ENCODE data around the gene EXOC4. TPM values are rescaled to one million over a fixed set of nuclear protein-coding genes. Genes with fewer than 3 reads are reported as not detected.

EXOC4 gene
- total RNA-seq, 1 donor from 2014 or later, result 67.7 TPM

DNA sequence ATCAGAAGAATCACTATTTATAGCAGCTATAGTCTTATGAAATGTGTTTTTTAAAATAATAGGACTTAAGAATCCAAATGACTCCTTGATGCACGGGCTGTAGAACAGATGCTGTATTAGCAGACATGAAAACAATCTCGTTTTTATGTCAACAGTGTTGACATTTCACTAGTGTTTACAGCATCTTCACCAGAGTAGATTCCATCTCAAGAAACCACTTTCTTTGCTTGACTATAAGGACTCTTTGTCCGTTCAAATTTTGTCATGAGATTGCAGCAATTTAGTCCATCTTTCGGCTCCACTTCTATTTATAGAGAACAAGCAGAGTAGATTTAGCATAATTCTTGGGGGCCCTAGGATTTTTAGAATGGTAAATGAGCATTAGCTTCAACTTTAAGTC lies 295.1 kb downstream of the EXOC4 start:
- H3K27ac Mint-ChIP-seq (ENCODE audit: unreplicated experiment), result no peak overlapping the region

DNA sequence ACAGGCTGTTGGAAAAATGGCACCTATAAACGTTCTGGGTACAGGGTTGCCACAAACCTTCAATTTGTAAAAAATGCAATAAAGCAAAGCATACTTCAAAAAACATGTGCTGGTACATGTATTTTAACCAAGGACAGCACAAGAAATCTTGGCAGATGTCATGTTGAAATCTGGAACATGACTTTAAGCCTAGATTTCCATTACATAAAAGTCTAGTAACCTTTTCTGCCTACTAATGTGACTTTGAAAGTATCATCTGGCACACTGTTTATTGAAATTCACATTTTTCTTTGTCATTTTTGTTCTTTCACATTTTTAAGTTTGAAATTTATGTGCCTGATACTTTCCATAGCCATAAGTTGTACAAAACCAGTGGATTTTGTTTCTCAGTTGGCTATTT lies 296.8 kb downstream of the EXOC4 start:
- H3K4me1 Mint-ChIP-seq (ENCODE audit: low read depth), result peaks cover 15% of the 10 kb centered on the region
- no peaks in the 10 kb centered on the region for H3K36me3 Mint-ChIP-seq (ENCODE audit: low read depth)
- no peaks in the 10 kb centered on the region for H3K27me3 Mint-ChIP-seq (ENCODE audit: low read depth)
- no peak for DNase-seq (ENCODE audit: low spot score)
- no peaks in the 10 kb centered on the region for H3K9me3 Mint-ChIP-seq (ENCODE audit: low read depth)
- no peak overlapping the region for H3K4me3 Mint-ChIP-seq (ENCODE audit: unreplicated experiment)
- TF ChIP-seq, protein P1, sequence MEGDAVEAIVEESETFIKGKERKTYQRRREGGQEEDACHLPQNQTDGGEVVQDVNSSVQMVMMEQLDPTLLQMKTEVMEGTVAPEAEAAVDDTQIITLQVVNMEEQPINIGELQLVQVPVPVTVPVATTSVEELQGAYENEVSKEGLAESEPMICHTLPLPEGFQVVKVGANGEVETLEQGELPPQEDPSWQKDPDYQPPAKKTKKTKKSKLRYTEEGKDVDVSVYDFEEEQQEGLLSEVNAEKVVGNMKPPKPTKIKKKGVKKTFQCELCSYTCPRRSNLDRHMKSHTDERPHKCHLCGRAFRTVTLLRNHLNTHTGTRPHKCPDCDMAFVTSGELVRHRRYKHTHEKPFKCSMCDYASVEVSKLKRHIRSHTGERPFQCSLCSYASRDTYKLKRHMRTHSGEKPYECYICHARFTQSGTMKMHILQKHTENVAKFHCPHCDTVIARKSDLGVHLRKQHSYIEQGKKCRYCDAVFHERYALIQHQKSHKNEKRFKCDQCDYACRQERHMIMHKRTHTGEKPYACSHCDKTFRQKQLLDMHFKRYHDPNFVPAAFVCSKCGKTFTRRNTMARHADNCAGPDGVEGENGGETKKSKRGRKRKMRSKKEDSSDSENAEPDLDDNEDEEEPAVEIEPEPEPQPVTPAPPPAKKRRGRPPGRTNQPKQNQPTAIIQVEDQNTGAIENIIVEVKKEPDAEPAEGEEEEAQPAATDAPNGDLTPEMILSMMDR (IDR thresholded peaks at IDR 0.05), result no peak
- H3K27ac Mint-ChIP-seq (ENCODE audit: unreplicated experiment), result no peak overlapping the region

More for the DNA sequence above, 295.1 kb downstream of the EXOC4 start:
- Mint-ChIP-seq H3K36me3 (ENCODE audit: low read depth) (no peaks in the 10 kb centered on the region), H3K4me1 (ENCODE audit: low read depth) (peaks cover 15% of the 10 kb centered on the region), H3K27me3 (ENCODE audit: low read depth) (no peaks in the 10 kb centered on the region), H3K4me3 (ENCODE audit: unreplicated experiment) (no peak overlapping the region), H3K9me3 (ENCODE audit: low read depth) (no peaks in the 10 kb centered on the region)
- TF ChIP-seq, protein P1 (IDR thresholded peaks at IDR 0.05), result no peak
- DNase-seq (ENCODE audit: low spot score), result no peak

DNA sequence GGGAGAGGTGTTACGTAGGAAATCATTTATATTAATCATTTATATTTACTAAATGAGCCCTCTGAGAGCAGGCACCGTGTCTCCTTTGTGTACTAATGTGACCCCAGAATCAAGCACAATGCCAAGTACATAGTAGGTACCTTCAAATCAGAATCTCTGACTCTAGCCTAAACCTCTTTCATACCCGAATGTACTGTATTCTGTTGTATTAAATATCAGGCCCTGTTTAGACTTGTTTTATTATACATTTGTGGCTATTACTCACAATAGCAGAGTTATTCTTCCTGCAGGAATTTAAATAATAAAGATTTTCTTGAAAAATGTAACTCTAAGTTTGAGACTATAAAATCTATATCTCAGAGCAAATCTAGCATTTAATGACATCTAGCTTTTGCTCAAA lies 297.3 kb downstream of the EXOC4 start:
- H3K4me1 Mint-ChIP-seq (ENCODE audit: low read depth), result peaks cover 13% of the 10 kb centered on the region
- H3K4me3 Mint-ChIP-seq (ENCODE audit: unreplicated experiment), result no peak overlapping the region

DNA sequence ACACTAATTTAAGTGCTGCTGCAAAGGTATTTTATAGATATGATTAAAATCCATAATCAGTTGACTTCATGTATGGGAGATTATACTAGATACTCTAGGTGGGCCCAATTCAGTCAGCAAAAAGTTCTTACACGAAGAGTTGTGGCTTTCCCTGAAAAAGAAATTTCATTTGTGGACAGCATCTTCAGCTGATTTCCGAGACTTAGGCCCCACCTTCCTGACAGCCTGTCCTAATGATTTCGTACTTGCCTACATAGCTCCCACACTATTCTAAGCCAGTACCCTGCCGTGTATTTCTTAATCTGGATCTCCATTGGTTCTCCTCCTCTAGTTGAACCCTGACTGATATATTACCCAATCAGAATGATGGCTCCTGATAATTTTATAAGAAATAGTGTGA lies 297.9 kb downstream of the EXOC4 start:
- TF ChIP-seq, protein P1 (IDR thresholded peaks at IDR 0.05), result no peak
- DNase-seq (ENCODE audit: low spot score), result no peak
- H3K9me3 Mint-ChIP-seq (ENCODE audit: low read depth), result no peaks in the 10 kb centered on the region
- no peak overlapping the region for H3K27ac Mint-ChIP-seq (ENCODE audit: unreplicated experiment)
- H3K27me3 Mint-ChIP-seq (ENCODE audit: low read depth), result no peaks in the 10 kb centered on the region
- H3K4me1 Mint-ChIP-seq (ENCODE audit: low read depth), result peaks cover 7% of the 10 kb centered on the region
- H3K36me3 Mint-ChIP-seq (ENCODE audit: low read depth), result no peaks in the 10 kb centered on the region
- no peak overlapping the region for H3K4me3 Mint-ChIP-seq (ENCODE audit: unreplicated experiment)

More for the DNA sequence above, 297.3 kb downstream of the EXOC4 start:
- TF ChIP-seq, protein P1 (IDR thresholded peaks at IDR 0.05), result no peak
- no peaks in the 10 kb centered on the region for H3K27me3 Mint-ChIP-seq (ENCODE audit: low read depth)
- no peak overlapping the region for H3K27ac Mint-ChIP-seq (ENCODE audit: unreplicated experiment)
- H3K36me3 Mint-ChIP-seq (ENCODE audit: low read depth), result no peaks in the 10 kb centered on the region
- no peaks in the 10 kb centered on the region for H3K9me3 Mint-ChIP-seq (ENCODE audit: low read depth)
- DNase-seq (ENCODE audit: low spot score), result no peak

DNA sequence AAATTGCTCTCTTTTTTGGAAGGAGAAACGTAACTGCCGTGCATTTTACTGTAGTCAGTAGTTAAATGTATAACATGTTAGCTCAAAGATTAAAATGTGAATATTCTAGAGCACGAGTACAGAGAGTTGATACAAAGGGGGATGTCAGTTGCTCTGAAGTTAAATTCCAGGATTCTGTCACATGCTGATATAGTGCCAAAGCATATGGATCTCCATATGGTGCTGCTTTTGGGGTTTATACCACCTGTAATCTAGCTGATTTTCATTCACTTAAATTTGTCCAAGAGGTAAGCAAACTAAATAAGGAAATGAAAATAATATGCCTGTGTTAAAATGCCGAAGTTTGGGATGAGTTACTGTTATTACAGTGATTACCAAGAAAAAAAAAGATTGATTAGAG lies 298.6 kb downstream of the EXOC4 start:
- Mint-ChIP-seq H3K36me3 (ENCODE audit: low read depth) (no peaks in the 10 kb centered on the region), H3K27ac (ENCODE audit: unreplicated experiment) (no peak overlapping the region), H3K4me3 (ENCODE audit: unreplicated experiment) (no peak overlapping the region), H3K4me1 (ENCODE audit: low read depth) (peaks cover 10% of the 10 kb centered on the region), H3K9me3 (ENCODE audit: low read depth) (no peaks in the 10 kb centered on the region), H3K27me3 (ENCODE audit: low read depth) (no peaks in the 10 kb centered on the region)
- TF ChIP-seq, protein P1 (IDR thresholded peaks at IDR 0.05), result no peak
- no peak for DNase-seq (ENCODE audit: low spot score)

All from chondrocyte (in vitro differentiated cells).